Central memory CD8-positive, alpha-beta T cell (primary cell): ENCODE data around the gene PRDM1.

Experiments used
- ATAC-seq: fragments of 150-1000 bp; cut with Tn5 transposase; replicated peaks from 2 replicates; pipeline ENCODE4 v1.10.0; 2022; ENCODE audit warnings: mild to moderate bottlenecking, moderate FRiP score, moderate number of reproducible peaks; ENCODE audit not compliant: poor library complexity, severe bottlenecking; ENCODE audit errors: extremely low read depth
- DNase-seq, 2 donors: peaks; one replicate each; pipeline ENCODE4 v3.0.0; 2021; ENCODE audit warnings: low spot score in 2 of 2
- H3K27ac Mint-ChIP-seq: one replicate; pipeline ENCODE4 v1.8.0; 2022; ENCODE audit warnings: low read depth, mild to moderate bottlenecking, moderate library complexity, mixed read lengths
- H3K27me3 Mint-ChIP-seq: one replicate; pipeline ENCODE4 v1.8.0; 2022; ENCODE audit warnings: mixed read lengths
- H3K36me3 Mint-ChIP-seq: one replicate; pipeline ENCODE4 v1.8.0; 2022; ENCODE audit warnings: mild to moderate bottlenecking, moderate library complexity, mixed read lengths; ENCODE audit not compliant: insufficient read depth
- H3K4me1 Mint-ChIP-seq: one replicate; pipeline ENCODE4 v1.8.0; 2022; ENCODE audit warnings: mixed read lengths
- H3K4me3 Mint-ChIP-seq: one replicate; pipeline ENCODE4 v1.8.0; 2022; ENCODE audit warnings: mild to moderate bottlenecking, moderate library complexity, mixed read lengths
- H3K9me3 Mint-ChIP-seq: one replicate; pipeline ENCODE4 v1.8.0; 2022; ENCODE audit warnings: mixed read lengths

Gene PRDM1

GRCh38 chr6:106116125-106116832, 30.1 kb downstream of the PRDM1 start:
- ATAC-seq (no peak), DNase-seq (no peak)
- Mint-ChIP-seq H3K36me3 (peaks cover 11% of the 10 kb centered on the region), H3K27ac (peak overlapping the region; percentile 93), H3K27me3 (no peaks in the 10 kb centered on the region), H3K4me3 (peak overlapping the region; percentile 16), H3K9me3 (no peaks in the 10 kb centered on the region), H3K4me1 (peaks cover 67% of the 10 kb centered on the region)

- Mint-ChIP-seq H3K4me1 (peaks cover 59% of the 10 kb centered on the region), H3K4me3 (peak overlapping the region; percentile 31)
- peak; percentile 42 to 66 for DNase-seq
Measured at GRCh38 chr6:106117579-106117978, 31.4 kb downstream of the PRDM1 start.

GRCh38 chr6:106118835-106119431, 32.8 kb downstream of the PRDM1 start:
- H3K27me3 Mint-ChIP-seq: no peaks in the 10 kb centered on the region
- peaks cover 48% of the 10 kb centered on the region for H3K4me1 Mint-ChIP-seq
- no peak overlapping the region for H3K27ac Mint-ChIP-seq
- no peak for DNase-seq
- no peak overlapping the region for H3K4me3 Mint-ChIP-seq
- peaks cover 5% of the 10 kb centered on the region for H3K36me3 Mint-ChIP-seq
- H3K9me3 Mint-ChIP-seq: no peaks in the 10 kb centered on the region
- no peak for ATAC-seq

More at GRCh38 chr6:106117579-106117978, 31.4 kb downstream of the PRDM1 start:
- Mint-ChIP-seq H3K9me3 (no peaks in the 10 kb centered on the region), H3K27ac (peak overlapping the region; percentile 93), H3K27me3 (no peaks in the 10 kb centered on the region), H3K36me3 (peaks cover 5% of the 10 kb centered on the region)
- ATAC-seq: peak; percentile 94

GRCh38 chr6:106119546-106119945, 33.4 kb downstream of the PRDM1 start:
- Mint-ChIP-seq H3K4me3 (no peak overlapping the region), H3K36me3 (peaks cover 5% of the 10 kb centered on the region), H3K4me1 (peaks cover 42% of the 10 kb centered on the region), H3K9me3 (no peaks in the 10 kb centered on the region), H3K27me3 (no peaks in the 10 kb centered on the region), H3K27ac (no peak overlapping the region)
- ATAC-seq: no peak
- DNase-seq: no peak

GRCh38 chr6:106120006-106120405, 33.9 kb downstream of the PRDM1 start:
- H3K27ac Mint-ChIP-seq: no peak overlapping the region
- peaks cover 5% of the 10 kb centered on the region for H3K36me3 Mint-ChIP-seq
- H3K9me3 Mint-ChIP-seq: no peaks in the 10 kb centered on the region
- no peak for DNase-seq
- peaks cover 37% of the 10 kb centered on the region for H3K4me1 Mint-ChIP-seq
- no peak overlapping the region for H3K4me3 Mint-ChIP-seq
- ATAC-seq: no peak
- H3K27me3 Mint-ChIP-seq: no peaks in the 10 kb centered on the region

GRCh38 chr6:106120406-106120805, 34.3 kb downstream of the PRDM1 start:
- ATAC-seq: no peak
- Mint-ChIP-seq H3K9me3 (no peaks in the 10 kb centered on the region), H3K4me1 (peaks cover 33% of the 10 kb centered on the region), H3K36me3 (peaks cover 5% of the 10 kb centered on the region), H3K4me3 (no peak overlapping the region), H3K27ac (no peak overlapping the region), H3K27me3 (no peaks in the 10 kb centered on the region)
- no peak for DNase-seq

GRCh38 chr6:106122306-106122918, 36.3 kb downstream of the PRDM1 start:
- Mint-ChIP-seq H3K4me1 (peaks cover 32% of the 10 kb centered on the region), H3K9me3 (no peaks in the 10 kb centered on the region), H3K27ac (no peak overlapping the region), H3K4me3 (no peak overlapping the region), H3K27me3 (no peaks in the 10 kb centered on the region), H3K36me3 (peaks cover 7% of the 10 kb centered on the region)
- DNase-seq: no peak
- no peak for ATAC-seq

GRCh38 chr6:106122938-106123656, 37.0 kb downstream of the PRDM1 start:
- Mint-ChIP-seq H3K4me3 (no peak overlapping the region), H3K9me3 (no peaks in the 10 kb centered on the region), H3K27ac (no peak overlapping the region), H3K27me3 (no peaks in the 10 kb centered on the region), H3K4me1 (peaks cover 26% of the 10 kb centered on the region), H3K36me3 (peaks cover 4% of the 10 kb centered on the region)
- no peak for DNase-seq
- ATAC-seq: no peak

- DNase-seq (no peak), ATAC-seq (no peak)
- H3K27ac Mint-ChIP-seq: no peak overlapping the region
- H3K9me3 Mint-ChIP-seq: no peaks in the 10 kb centered on the region
- no peak overlapping the region for H3K4me3 Mint-ChIP-seq
- H3K36me3 Mint-ChIP-seq: peaks cover 4% of the 10 kb centered on the region
- peaks cover 24% of the 10 kb centered on the region for H3K4me1 Mint-ChIP-seq
- no peaks in the 10 kb centered on the region for H3K27me3 Mint-ChIP-seq
Measured at GRCh38 chr6:106124015-106124414, 37.9 kb downstream of the PRDM1 start.

- DNase-seq (no peak), ATAC-seq (no peak)
- Mint-ChIP-seq H3K27me3 (no peaks in the 10 kb centered on the region), H3K4me3 (no peak overlapping the region), H3K36me3 (peaks cover 4% of the 10 kb centered on the region), H3K27ac (no peak overlapping the region), H3K4me1 (peaks cover 24% of the 10 kb centered on the region), H3K9me3 (no peaks in the 10 kb centered on the region)
Measured at GRCh38 chr6:106124437-106125430, 38.6 kb downstream of the PRDM1 start.

GRCh38 chr6:106125925-106126435, 39.8 kb downstream of the PRDM1 start:
- no peak for DNase-seq
- H3K4me1 Mint-ChIP-seq: peaks cover 24% of the 10 kb centered on the region
- H3K36me3 Mint-ChIP-seq: peaks cover 4% of the 10 kb centered on the region

More at GRCh38 chr6:106125925-106126435, 39.8 kb downstream of the PRDM1 start:
- ATAC-seq: peak; percentile 75
- peak overlapping the region; percentile 86 for H3K27ac Mint-ChIP-seq
- peak overlapping the region; percentile 76 for H3K4me3 Mint-ChIP-seq
- no peaks in the 10 kb centered on the region for H3K9me3 Mint-ChIP-seq
- no peaks in the 10 kb centered on the region for H3K27me3 Mint-ChIP-seq
